Glutamatergic neuron (in vitro differentiated cells): ENCODE measurements around the gene FAM168A. TPM values are rescaled to one million over a fixed set of nuclear protein-coding genes. Genes with fewer than 3 reads are reported as not detected.

Experiments
- DNase-seq: peaks from one replicate; pipeline ENCODE4 v3.0.0; 2022
- H3K27ac Mint-ChIP-seq: one replicate; pipeline ENCODE4 v1.8.0; 2020; ENCODE audit warnings: mild to moderate bottlenecking, mixed read lengths, inconsistent platforms; ENCODE audit not compliant: unreplicated experiment
- H3K27me3 Mint-ChIP-seq: one replicate; pipeline ENCODE4 v1.8.0; 2020; ENCODE audit warnings: mild to moderate bottlenecking, moderate library complexity, mixed read lengths, inconsistent platforms; ENCODE audit not compliant: unreplicated experiment
- H3K36me3 Mint-ChIP-seq: one replicate; pipeline ENCODE4 v1.8.0; 2020; ENCODE audit warnings: mild to moderate bottlenecking, mixed read lengths, inconsistent platforms; ENCODE audit not compliant: unreplicated experiment
- H3K4me1 Mint-ChIP-seq: one replicate; pipeline ENCODE4 v1.8.0; 2020; ENCODE audit warnings: mild to moderate bottlenecking, low read depth, mixed read lengths, inconsistent platforms; ENCODE audit not compliant: unreplicated experiment
- H3K4me3 Mint-ChIP-seq: one replicate; pipeline ENCODE4 v1.8.0; 2020; ENCODE audit warnings: mild to moderate bottlenecking, mixed read lengths, inconsistent platforms; ENCODE audit not compliant: unreplicated experiment
- H3K9me3 Mint-ChIP-seq: one replicate; pipeline ENCODE4 v1.8.0; 2020; ENCODE audit warnings: mild to moderate bottlenecking, moderate library complexity, mixed read lengths, inconsistent platforms; ENCODE audit not compliant: unreplicated experiment
- CTCF ChIP-seq: fragments of 200-600 bp; sonication (generic); IDR thresholded peaks from one replicate; pipeline ENCODE4 v1.5.0; 2021; ENCODE audit not compliant: partially characterized antibody, unreplicated experiment
- total RNA-seq: library from RNA; stranded (reverse); fragmentation: NEBNext Ultra II Directional; extraction: Animal tissue kit (Norgen Biotek cat#: 25700); gene quantifications from one replicate; pipeline ENCODE4 v1.2.1, GENCODE V29; 2021; ENCODE audit not compliant: unreplicated experiment

Gene FAM168A
- total RNA-seq, 1 donor from 2014 or later: 84.3 TPM

DNA sequence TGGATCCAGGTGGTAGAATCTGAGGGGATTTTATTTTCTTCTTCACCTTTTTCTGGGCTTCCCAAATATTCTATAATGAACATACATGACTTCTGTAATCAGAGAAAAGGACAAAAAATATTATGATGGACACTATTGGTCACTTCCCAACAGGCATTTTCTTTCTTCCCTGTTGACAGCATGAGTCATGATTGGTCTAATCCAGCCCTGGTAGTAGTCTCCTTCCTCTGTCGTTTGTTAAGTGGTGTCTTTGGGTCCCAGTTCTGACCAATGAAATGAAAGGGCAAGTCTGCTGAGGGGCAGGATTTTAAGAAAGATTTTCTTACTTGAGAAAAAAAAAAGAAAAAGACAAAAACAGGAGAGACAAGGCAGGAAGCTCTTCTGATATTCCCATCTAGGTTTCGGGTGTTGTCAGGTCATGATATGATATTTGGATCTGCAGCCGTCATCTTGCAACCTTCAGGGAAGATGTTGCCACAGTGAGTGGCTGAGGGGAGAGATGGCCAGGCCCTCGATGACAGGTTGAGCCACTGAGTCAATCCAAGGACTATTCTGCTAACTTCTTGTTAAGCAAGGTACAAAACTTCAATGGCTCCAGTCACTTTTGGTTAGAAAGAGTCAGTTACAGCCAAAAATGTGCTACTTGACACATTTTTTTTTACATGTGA is 25.1 kb upstream of the FAM168A start:
- H3K4me1 Mint-ChIP-seq: peaks cover 2% of the 10 kb centered on the region

DNA sequence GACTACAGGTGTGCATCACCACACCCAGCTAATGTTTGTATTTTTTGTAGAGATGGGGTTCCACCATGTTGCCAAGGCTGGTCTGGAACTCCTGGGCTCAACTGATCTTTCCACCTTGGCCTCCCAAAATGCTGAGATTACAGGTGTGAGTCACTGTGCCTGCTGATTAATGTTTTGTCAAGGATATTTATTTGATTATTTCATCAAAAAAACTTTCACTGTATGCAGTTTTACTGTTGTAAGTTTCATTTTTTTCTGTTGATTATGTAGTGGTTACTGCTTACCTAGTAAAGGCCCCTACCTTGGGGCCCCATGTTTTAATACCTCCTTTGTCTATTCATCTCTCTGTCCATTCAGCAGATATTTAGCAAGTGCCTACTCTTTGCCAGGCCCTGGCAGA is 16.7 kb upstream of the FAM168A start:
- no peak for DNase-seq
- no peaks in the 10 kb centered on the region for H3K36me3 Mint-ChIP-seq
- H3K27me3 Mint-ChIP-seq: no peaks in the 10 kb centered on the region
- no peak overlapping the region for H3K4me3 Mint-ChIP-seq
- no peak for TF ChIP-seq CTCF
- no peaks in the 10 kb centered on the region for H3K4me1 Mint-ChIP-seq
- H3K9me3 Mint-ChIP-seq: no peaks in the 10 kb centered on the region
- no peak overlapping the region for H3K27ac Mint-ChIP-seq

More for the DNA sequence above, 25.1 kb upstream of the FAM168A start:
- DNase-seq: no peak
- Mint-ChIP-seq H3K27ac (no peak overlapping the region), H3K36me3 (peaks cover 3% of the 10 kb centered on the region), H3K27me3 (peaks cover 6% of the 10 kb centered on the region), H3K9me3 (peaks cover 1% of the 10 kb centered on the region), H3K4me3 (no peak overlapping the region)
- no peak for TF ChIP-seq CTCF

DNA sequence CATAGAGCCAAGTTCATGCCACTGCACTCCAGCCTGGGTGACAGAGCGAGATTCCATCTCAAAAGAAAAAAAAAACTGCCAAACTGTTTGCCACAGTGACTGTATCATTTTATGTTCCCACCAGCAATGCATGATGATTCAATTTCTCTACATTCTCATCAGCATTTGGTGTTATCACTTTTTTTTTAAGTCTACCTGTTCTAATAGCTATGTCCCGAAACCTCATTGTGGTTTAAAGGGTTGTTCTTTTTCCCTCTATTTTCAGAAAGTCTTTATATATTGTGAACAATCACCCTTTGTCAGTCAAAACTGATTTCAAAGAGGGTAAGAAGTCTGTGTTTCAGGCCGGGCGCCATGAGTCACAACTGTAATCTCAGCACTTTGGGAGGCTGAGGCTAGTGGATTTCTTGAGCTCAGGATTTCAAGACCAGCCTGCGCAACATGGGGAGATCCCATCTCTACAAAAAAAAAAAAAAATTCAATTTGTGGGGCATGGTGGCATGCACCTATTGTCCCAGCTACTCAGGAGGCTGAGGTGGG is 14.8 kb upstream of the FAM168A start:
- H3K27me3 Mint-ChIP-seq: no peaks in the 10 kb centered on the region
- no peak for TF ChIP-seq CTCF

DNA sequence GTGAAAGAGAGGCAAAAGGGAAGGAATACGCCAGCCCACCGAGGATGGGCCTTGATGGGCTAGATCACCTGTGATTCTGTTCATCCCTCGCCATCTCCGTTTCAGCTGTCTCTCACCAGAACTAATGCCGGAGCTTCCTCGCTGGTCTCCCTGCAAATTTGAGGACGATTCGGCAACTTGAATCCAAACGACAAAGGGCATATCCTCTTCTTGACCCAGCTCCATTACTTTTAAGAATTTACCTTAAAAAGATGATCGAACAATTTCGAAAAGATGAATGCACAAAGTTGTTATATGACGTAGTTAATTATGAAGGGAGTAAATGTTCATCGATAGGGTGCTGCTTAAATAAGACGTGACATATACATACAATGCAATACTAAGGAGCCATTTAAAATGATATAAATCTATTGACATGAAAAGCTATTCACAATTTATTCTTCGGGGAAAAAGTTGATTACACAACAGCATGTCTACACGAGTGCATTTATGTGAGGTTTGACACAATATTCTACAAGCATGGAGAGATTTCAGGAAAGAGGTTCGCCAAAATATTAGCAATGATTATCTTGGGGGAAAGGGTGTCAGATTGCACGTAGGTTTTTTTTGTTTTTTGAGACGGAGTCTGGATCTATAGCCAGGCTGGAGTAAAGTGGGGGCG is 937 bp upstream of the FAM168A start:
- Mint-ChIP-seq H3K9me3 (peaks cover 12% of the 10 kb centered on the region), H3K27me3 (peaks cover 5% of the 10 kb centered on the region)

More for the DNA sequence above, 14.8 kb upstream of the FAM168A start:
- no peak overlapping the region for H3K27ac Mint-ChIP-seq
- H3K9me3 Mint-ChIP-seq: no peaks in the 10 kb centered on the region
- DNase-seq: no peak
- no peaks in the 10 kb centered on the region for H3K4me1 Mint-ChIP-seq
- no peaks in the 10 kb centered on the region for H3K36me3 Mint-ChIP-seq
- no peak overlapping the region for H3K4me3 Mint-ChIP-seq

More for the DNA sequence above, 937 bp upstream of the FAM168A start:
- H3K36me3 Mint-ChIP-seq: no peaks in the 10 kb centered on the region
- TF ChIP-seq CTCF: no peak
- H3K4me1 Mint-ChIP-seq: peaks cover 27% of the 10 kb centered on the region
- H3K27ac Mint-ChIP-seq: peak overlapping the region; percentile 92
- DNase-seq: no peak
- H3K4me3 Mint-ChIP-seq: peak overlapping the region; percentile 97
